Activated naive CD4-positive, alpha-beta T cell treated with anti-CD3 and anti-CD28 coated beads, Interleukin-2, amount 50 U/mL, for 24 hours (primary cell): ENCODE data around the gene C19orf44.
"Not testable (repeated sequence)": the region's sequence is repeated elsewhere in the genome, so short reads cannot be mapped to it uniquely, and the experiment has no call there.

Experiments used
- H3K27ac Mint-ChIP-seq: one replicate; pipeline ENCODE4 v1.8.0; 2021; ENCODE audit warnings: mild to moderate bottlenecking, mixed read lengths
- H3K27me3 Mint-ChIP-seq: one replicate; pipeline ENCODE4 v1.8.0; 2021; ENCODE audit warnings: mixed read lengths
- H3K36me3 Mint-ChIP-seq: one replicate; pipeline ENCODE4 v1.8.0; 2021; ENCODE audit warnings: mixed read lengths
- H3K4me1 Mint-ChIP-seq: one replicate; pipeline ENCODE4 v1.8.0; 2021; ENCODE audit warnings: mixed read lengths
- H3K4me3 Mint-ChIP-seq: one replicate; pipeline ENCODE4 v1.8.0; 2021; ENCODE audit warnings: mild to moderate bottlenecking, mixed read lengths
- H3K9me3 Mint-ChIP-seq: one replicate; pipeline ENCODE4 v1.8.0; 2021; ENCODE audit warnings: mixed read lengths

C19orf44 gene

DNA sequence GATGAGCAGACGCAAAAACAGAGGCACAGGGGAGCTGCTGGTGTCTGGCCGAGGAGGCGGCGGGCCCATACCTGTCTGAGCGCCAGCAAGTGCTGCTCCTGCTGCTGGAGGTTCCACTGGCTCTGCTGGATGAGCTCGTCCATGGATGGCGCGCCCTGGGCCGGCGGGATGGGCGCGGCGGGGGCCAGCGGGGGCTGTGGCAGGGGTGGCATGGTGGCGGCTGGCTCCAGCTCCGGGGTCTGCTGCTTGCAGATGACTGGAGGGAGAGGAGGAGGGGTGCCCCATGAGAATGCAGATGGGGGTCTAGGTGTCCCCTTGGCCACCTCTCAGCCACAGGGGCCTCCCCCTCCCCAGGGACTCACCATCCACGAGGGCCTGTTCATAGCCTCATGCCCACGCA is 39.2 kb downstream of the C19orf44 start:
- no peaks in the 10 kb centered on the region for H3K9me3 Mint-ChIP-seq
- H3K36me3 Mint-ChIP-seq, result peaks cover 9% of the 10 kb centered on the region
- H3K4me1 Mint-ChIP-seq, result peaks cover 26% of the 10 kb centered on the region
- H3K4me3 Mint-ChIP-seq, result no peak overlapping the region
- H3K27me3 Mint-ChIP-seq, result no peaks in the 10 kb centered on the region
- no peak overlapping the region for H3K27ac Mint-ChIP-seq

DNA sequence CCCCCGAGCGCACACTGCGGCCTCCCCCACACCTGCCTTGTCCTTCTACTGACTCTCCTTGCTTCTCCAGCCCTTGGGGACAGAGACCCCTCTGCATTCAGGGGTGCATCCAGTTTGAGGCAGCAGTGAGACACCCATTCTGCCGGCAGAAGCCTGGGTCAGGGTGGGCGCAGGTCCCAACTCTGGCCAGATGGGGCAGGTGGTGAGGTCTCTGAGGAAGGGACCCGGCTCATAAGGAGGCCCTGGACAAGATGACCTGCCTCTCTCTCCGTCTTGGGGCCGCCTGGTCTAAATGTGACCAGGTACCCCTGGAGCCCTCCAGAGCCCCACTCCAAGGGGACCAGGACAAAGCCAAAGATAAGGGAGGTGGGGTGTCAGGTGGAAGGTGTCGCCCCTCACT is 39.9 kb downstream of the C19orf44 start:
- no peaks in the 10 kb centered on the region for H3K27me3 Mint-ChIP-seq
- H3K4me1 Mint-ChIP-seq, result peaks cover 28% of the 10 kb centered on the region
- H3K36me3 Mint-ChIP-seq, result peaks cover 9% of the 10 kb centered on the region
- H3K9me3 Mint-ChIP-seq, result no peaks in the 10 kb centered on the region
- H3K27ac Mint-ChIP-seq, result no peak overlapping the region
- no peak overlapping the region for H3K4me3 Mint-ChIP-seq

DNA sequence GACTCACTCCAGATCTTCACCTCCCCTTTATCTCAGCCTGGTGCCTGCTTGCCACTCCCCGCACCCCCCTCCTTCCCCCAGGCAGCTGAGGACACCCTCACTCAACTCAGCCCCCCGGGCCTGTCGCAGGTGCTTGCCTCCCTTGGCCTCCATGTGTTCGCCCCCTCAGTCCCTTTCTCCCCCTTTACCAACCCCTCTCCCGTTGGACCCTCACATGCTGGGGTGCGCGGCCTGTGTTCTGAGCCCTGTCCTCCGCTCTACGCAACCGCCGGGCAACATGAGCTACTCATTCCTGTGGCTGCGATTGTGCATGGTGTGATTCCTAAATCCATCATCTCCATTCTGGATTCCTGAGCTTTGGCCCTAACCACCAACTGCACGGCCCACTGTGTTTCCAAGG is 40.9 kb downstream of the C19orf44 start:
- peaks cover 33% of the 10 kb centered on the region for H3K4me1 Mint-ChIP-seq
- no peak overlapping the region for H3K27ac Mint-ChIP-seq
- no peaks in the 10 kb centered on the region for H3K9me3 Mint-ChIP-seq
- H3K36me3 Mint-ChIP-seq, result peaks cover 12% of the 10 kb centered on the region
- no peaks in the 10 kb centered on the region for H3K27me3 Mint-ChIP-seq
- H3K4me3 Mint-ChIP-seq, result no peak overlapping the region

DNA sequence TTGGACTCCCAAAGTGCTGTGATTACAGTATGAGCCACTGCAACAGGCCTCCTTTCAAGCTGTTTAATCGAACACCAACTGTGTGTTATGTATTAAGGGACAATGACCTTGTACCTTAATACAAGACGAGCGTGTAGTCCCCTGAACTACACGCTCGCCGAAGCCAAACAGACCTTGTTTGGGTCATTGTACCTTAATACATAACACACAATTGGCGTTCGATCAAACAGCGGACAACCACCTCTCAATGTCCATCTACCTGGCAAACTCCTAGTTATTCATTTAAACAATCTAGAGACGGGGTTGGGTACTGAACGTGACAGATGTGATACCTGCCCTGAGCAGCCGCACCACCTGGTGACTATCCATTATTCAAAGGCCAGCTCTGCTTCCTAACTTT is 44.8 kb downstream of the C19orf44 start:
- Mint-ChIP-seq H3K4me3 (peak overlapping the region; percentile 95), H3K4me1 (peaks cover 50% of the 10 kb centered on the region), H3K27ac (peak overlapping the region; percentile 81), H3K27me3 (no peaks in the 10 kb centered on the region), H3K9me3 (no peaks in the 10 kb centered on the region), H3K36me3 (peaks cover 12% of the 10 kb centered on the region)

DNA sequence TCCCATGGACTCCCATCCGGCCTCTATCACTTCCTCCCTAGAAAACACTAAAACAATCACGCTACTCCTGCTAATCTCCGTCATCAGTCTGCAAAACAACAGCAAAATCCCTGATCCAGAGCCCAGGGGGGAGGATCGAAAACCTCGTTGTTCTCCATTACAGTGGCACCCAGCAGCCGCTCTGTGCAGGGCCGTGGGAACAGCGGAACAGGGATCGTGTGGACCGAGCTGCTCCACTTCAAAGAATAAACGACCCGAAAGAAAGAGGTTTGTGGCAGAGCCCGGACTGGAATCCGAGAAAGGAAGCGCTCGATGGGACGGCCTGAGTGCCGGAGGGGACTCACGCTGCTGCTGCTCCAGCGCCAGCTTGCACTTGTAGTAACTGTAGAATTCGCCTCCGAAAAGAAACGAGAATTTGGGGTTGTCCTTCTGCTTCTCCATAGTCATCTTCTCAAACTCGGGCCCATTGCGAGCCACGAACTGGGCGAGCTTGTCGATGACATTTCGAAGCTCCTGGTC is 45.4 kb downstream of the C19orf44 start:
- Mint-ChIP-seq H3K27me3 (no peaks in the 10 kb centered on the region), H3K9me3 (no peaks in the 10 kb centered on the region), H3K4me3 (peak overlapping the region; percentile 95), H3K36me3 (peaks cover 12% of the 10 kb centered on the region), H3K4me1 (peaks cover 50% of the 10 kb centered on the region), H3K27ac (peak overlapping the region; percentile 81)

DNA sequence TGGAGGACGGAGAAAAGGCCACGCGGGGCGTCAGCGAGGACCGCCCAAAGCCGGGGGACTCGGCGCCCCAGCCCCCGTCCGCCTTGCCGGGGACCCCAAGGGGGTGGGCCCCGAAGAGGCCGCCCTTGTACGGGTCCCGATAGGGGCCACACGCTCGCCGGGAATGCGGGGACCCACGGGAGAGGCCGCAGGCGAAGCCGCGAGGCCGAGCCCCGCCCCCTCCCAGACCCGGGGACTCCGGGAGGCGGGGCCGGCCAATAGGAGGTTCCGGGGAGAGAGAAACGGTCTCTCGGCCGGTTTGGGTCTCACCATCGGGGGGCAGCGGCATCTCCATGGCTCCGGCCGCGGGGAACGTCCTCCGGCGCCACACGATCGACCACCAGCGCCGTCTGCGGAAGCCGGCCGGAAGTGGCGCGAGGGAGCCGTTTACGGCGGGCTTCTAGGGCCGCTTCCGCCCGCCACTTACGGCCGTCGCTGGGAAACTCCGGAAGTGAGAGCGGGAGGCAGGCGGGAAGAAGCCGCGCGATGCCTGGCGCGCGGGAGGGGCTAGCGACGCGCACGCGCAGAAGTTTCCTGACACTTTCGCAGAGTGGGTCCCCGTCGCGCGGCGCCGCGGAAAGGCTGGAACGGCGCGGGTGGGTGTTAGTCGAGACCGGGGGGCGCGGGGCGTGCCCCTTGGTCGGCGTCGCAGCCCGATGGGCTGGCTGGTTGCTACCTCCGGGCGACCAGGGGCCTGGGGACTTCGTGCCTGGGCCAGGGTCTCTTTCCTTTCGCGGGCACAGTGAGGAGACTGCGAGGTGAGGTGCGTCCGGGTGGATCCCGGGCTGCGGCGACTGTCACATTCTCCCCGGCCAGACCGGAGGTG is 46.1 kb downstream of the C19orf44 start, which contains the start of gene CHERP:
Gene CHERP, minus strand, starts transcription at position 393 of the 865 bp plus-strand sequence. Its CDS starts 59 bp downstream, at position 334.
- H3K27ac Mint-ChIP-seq, result peak within 1 kb of the TSS; percentile 93
- H3K4me3 Mint-ChIP-seq, result peak within 1 kb of the TSS; percentile 95
- peaks cover 11% of the 10 kb centered on the region for H3K36me3 Mint-ChIP-seq
- H3K9me3 Mint-ChIP-seq, result no peaks in the 10 kb centered on the region
- no peaks in the 10 kb centered on the region for H3K27me3 Mint-ChIP-seq
- peaks cover 48% of the 10 kb centered on the region for H3K4me1 Mint-ChIP-seq

DNA sequence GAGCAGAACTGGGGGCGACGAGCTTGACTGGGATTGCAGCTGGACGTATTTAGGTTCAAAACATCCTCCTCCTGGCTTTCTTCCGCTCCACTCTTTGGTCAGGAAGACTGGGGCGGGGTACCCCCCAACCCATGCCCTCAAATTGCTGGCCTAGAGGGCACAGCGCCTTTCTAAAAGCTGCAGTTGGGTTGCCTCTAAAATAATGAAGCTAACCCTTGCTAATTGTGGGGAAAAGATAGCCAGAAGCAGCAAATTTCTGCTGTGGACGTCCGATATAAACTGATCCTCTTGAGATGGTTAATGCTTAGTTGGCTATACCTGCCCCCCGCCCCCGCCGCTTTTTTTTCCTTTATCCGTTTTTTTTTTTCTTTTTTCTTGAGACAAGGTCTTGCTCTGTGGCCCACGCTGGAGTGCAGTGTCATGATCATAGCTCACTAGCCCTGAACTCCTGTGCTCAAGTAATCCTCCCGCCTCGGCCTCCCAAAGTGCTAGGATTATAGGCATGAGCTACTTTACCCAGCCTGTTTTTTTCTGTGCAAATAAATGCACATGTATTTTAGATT is 46.8 kb downstream of the C19orf44 start:
- Mint-ChIP-seq H3K27ac (peak overlapping the region; percentile 93), H3K36me3 (peaks cover 9% of the 10 kb centered on the region), H3K27me3 (no peaks in the 10 kb centered on the region), H3K4me1 (peaks cover 41% of the 10 kb centered on the region), H3K4me3 (peak overlapping the region; percentile 95), H3K9me3 (no peaks in the 10 kb centered on the region)

DNA sequence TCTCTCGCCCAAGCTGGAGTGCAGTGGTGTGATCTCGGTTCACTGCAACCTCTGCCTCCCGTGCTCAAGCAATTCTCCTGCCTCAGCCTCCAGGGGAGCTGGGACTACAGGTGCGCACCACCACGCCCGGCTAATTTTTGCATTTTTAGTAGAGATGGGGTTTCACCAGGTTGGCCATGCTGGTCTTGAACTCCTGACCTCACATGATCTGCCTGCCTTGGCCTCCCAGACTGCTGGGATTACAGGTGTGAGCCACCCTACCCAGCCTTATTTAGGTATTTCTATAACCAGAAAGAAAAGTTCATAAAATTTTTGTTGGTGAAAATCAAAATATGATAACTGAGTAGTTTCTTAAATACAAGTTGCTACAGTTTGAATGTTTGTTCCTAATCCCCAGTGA is 47.5 kb downstream of the C19orf44 start:
- H3K36me3 Mint-ChIP-seq, result not testable (repeated sequence)
- peaks cover 34% of the 10 kb centered on the region for H3K4me1 Mint-ChIP-seq
- H3K4me3 Mint-ChIP-seq, result peak overlapping the region; percentile 95

DNA sequence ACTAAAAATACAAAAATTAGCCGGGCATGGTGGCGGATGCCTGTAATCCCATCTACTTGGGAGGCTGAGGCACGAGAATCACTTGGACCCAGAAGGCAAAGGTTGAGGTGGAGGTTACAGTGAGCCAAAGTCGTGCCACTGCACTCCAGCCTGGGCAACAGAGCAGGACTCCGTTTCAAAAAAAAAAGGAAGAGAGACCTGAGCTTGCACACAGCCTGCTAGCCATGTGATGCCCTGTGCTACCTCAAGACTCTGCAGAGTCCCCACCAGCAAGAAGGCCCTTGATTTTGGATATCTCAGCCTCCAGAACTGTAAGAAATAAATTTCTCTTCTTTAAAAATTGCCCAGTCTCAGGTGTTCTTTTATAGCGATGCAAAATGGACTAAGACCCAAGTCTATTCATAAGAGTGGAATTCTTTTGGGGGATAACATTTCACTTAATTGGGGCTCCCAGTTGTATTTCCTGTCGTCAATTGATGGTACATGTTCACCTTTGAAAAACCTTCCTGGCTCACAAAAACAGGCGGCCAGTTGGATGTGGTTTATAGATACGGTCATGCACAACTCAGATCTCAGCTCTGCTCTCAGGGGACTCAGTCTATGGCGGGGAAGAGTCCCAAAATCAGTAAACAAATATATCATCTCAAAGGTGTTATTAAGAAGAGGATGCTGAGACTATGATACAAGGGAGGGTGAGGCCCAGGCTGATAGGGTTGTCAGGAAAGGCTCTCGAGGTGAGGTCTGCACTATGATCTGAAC is 48.5 kb downstream of the C19orf44 start:
- Mint-ChIP-seq H3K4me1 (peaks cover 28% of the 10 kb centered on the region), H3K9me3 (no peaks in the 10 kb centered on the region), H3K4me3 (peak overlapping the region; percentile 8), H3K36me3 (peaks cover 3% of the 10 kb centered on the region), H3K27me3 (no peaks in the 10 kb centered on the region), H3K27ac (no peak overlapping the region)

More for the DNA sequence above, 47.5 kb downstream of the C19orf44 start:
- H3K27me3 Mint-ChIP-seq, H3K27ac Mint-ChIP-seq, H3K9me3 Mint-ChIP-seq: not testable (repeated sequence)

DNA sequence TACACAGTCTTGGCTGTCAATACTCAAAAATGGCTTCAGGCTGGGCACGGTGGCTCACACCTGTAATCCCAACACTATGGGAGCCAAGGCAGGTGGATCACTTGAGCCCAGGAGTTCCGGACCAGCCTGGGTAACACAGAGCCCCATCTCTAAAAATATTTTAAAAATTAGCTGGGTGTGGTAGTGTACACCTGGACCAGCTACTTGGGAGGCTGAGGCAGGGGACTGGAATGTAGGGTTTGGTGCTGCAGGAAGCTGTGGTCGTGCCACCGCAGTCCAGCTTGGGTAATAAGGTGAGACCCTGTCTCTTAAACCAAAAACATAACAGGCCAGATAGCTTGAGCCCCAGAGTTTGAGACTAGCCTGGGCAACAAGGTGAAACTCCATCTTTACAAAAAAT is 52.8 kb downstream of the C19orf44 start:
- Mint-ChIP-seq H3K27me3 (no peaks in the 10 kb centered on the region), H3K9me3 (no peaks in the 10 kb centered on the region), H3K4me1 (peaks cover 8% of the 10 kb centered on the region), H3K27ac (peak overlapping the region; percentile 59), H3K36me3 (peaks cover 2% of the 10 kb centered on the region), H3K4me3 (no peak overlapping the region)

DNA sequence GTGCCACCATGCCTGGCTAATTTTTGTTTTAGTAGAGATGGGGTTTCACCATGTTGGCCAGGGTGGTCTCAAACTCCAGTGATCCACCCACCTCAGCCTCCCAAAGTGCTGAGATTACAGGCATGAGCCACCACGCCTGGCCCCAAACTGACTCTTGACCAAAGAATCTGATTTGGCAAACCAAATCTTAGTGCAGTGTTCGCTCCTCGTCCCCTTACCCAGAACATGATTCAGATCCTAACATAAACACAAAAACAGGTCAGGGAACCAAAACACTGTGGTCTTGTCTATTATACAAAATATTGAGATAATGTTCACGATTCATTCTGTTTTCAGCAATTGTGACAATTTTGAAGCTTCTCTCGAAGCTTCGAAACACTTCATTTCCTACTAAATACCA is 55.7 kb downstream of the C19orf44 start:
- not testable (repeated sequence) for H3K9me3 Mint-ChIP-seq, H3K4me3 Mint-ChIP-seq, H3K4me1 Mint-ChIP-seq, H3K36me3 Mint-ChIP-seq, H3K27me3 Mint-ChIP-seq, H3K27ac Mint-ChIP-seq

DNA sequence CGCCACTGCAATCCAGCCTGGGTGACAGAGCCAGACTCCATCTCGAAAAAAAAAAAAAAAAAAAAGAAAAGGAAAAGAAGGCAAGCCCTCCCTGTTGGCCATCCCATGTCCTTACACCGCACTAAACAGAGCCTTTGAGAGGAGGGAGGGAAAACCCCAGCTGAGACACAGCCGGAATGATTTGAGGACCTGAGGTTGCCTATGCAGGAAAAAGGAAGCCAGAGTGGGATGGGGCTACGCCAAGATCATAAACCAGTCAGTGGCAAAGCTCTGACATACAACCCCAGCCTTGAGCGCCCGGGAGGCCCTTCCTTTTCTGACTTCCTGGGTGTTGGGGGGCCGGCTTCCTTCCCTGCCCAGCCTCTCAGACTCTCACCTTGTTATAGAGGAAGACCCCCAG is 58.6 kb downstream of the C19orf44 start:
- H3K27me3 Mint-ChIP-seq, result no peaks in the 10 kb centered on the region
- H3K36me3 Mint-ChIP-seq, result peaks cover 5% of the 10 kb centered on the region
- no peak overlapping the region for H3K4me3 Mint-ChIP-seq
- H3K9me3 Mint-ChIP-seq, result no peaks in the 10 kb centered on the region
- no peak overlapping the region for H3K27ac Mint-ChIP-seq
- H3K4me1 Mint-ChIP-seq, result no peaks in the 10 kb centered on the region

DNA sequence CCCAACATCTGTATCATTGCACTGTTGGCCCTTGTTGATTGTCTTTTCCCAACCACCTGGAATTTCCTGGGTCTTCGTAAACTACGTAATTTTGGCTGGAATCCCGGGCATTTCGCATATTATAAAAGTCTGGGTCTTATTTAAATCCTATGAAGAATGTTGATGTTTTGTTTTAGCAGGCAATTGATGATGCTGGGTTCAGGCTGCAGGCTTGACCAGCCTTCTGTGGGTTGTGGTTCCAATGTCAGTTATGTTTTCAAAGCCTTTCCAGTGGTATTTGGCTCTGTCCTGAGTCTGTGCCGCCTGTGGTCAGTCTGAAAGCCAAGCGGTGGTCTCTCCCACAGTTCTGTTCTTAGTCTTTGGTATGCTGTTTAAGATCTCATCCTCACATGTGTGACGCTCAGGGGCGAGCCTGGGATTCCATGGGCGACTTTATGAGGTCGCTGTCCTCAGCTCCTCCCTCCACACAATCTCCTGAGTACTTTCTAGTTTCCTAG is 63.6 kb downstream of the C19orf44 start:
- Mint-ChIP-seq H3K36me3 (peaks cover 15% of the 10 kb centered on the region), H3K27ac (peak overlapping the region; percentile 46), H3K27me3 (no peaks in the 10 kb centered on the region), H3K4me3 (no peak overlapping the region), H3K9me3 (no peaks in the 10 kb centered on the region), H3K4me1 (peaks cover 1% of the 10 kb centered on the region)

DNA sequence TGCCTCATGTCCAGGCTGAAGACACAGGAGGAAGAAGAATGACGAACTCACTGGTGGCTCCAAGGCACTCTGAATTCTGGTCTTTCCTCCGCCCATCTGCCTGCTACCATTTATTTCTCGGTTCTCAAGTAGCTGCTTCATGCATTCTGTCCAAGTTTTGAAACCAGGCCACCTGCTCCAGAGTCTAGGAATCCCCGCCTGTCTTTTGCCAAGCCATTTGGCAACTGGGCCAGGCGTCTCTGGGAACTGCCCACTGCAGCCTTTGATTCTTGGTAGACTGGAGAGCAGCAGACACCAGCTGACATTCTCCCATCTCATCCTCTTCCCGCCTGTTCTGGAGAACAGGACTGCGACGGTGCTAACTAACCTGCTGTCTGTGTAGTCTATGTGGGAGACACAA is 65.2 kb downstream of the C19orf44 start:
- Mint-ChIP-seq H3K36me3 (peaks cover 17% of the 10 kb centered on the region), H3K9me3 (no peaks in the 10 kb centered on the region), H3K4me1 (peaks cover 10% of the 10 kb centered on the region), H3K27ac (no peak overlapping the region), H3K27me3 (no peaks in the 10 kb centered on the region), H3K4me3 (no peak overlapping the region)

DNA sequence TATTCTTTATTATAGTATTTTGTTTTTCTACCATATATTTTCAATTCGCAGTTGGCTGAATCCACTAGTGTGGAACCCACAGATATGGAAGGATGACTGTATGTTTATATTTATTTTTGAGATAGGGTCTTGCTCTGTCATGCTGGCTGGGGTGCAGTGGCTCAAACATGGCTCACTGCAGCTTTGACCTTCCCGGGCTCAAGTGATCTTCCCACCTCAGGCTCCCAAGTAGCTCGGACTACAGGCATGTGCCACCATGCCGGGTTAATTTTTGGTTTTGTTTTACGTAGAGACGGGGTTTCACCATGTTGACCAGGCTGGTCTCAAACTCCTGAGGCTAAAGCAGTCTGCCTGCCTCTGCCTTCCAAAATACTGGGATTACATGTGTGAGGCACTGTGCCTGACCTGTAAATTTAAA is 66.4 kb downstream of the C19orf44 start:
- Mint-ChIP-seq H3K27ac (no peak overlapping the region), H3K4me3 (no peak overlapping the region), H3K4me1 (peaks cover 16% of the 10 kb centered on the region), H3K36me3 (peaks cover 23% of the 10 kb centered on the region), H3K27me3 (no peaks in the 10 kb centered on the region), H3K9me3 (no peaks in the 10 kb centered on the region)
